HG03432 (cell line): Measurements from ENCODE around the gene RIBC2.
"Not testable (repeated sequence)": the region's sequence is repeated elsewhere in the genome, so short reads cannot be mapped to it uniquely, and the experiment has no call there.

ENCODE experiments used
- ATAC-seq: cut with Tn5 transposase; IDR thresholded peaks from one replicate; pipeline ENCODE4 v1.9.1; 2021; ENCODE audit warnings: mild to moderate bottlenecking, moderate library complexity; ENCODE audit not compliant: unreplicated experiment

Gene RIBC2

DNA sequence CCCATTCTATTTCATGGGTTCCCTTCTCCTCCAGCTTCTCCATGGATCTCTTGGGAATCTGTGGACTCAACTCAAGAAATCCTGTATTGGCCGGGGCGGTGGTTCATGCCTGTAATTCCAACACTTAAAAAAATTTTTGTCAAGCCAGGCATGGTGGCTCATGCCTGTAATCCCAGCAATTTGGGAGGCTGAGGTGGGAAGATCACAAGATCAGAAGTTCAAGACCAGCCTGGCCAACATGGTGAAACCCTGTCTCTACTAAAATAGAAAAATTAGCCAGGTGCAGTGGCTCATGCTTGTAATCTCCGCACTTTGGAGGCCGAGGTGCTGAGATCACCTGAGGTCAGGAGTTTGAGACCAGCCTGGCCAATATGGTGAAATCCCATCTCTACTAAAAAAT lies 34.1 kb downstream of the RIBC2 start:
- not testable (repeated sequence) for ATAC-seq

DNA sequence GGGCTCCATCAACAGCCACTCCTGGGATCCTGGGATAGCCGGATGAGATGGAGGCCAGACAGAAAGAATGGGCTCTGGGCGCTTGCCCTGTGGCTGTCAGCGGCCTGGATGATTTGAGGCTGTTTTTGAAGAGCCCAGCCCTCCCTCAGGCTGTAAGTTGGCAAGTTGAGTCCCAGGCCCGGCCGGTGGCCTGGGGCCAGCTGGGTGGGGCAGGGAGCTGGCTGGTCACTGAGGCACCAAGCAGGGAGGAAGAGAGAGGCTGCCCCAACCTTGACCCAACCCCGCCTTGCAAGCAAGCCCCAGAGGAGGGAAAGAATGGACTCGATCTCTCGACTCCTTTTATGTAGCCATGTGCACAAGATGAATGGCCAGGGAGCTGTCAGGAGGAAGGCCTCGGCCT lies 34.9 kb downstream of the RIBC2 start:
- ATAC-seq, result no peak

DNA sequence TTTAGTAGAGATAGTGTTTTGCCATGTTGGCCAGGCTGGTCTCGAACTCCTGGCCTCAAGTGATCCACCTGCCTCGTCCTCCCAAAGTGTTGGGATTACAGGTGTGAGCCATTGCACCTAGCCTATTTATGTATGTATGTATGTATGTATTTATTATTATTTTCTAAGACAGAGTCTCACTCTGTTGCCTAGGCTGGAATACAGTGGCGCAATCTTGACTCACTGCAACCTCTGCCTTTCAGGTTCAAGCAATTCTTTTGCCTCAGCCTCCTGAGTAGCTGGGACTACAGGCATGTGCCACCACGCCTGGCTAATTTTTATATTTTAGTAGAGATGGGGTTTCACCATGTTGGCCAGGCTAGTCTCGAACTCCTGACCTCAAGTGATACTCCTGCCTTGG lies 35.9 kb downstream of the RIBC2 start:
- ATAC-seq, result not testable (repeated sequence)

DNA sequence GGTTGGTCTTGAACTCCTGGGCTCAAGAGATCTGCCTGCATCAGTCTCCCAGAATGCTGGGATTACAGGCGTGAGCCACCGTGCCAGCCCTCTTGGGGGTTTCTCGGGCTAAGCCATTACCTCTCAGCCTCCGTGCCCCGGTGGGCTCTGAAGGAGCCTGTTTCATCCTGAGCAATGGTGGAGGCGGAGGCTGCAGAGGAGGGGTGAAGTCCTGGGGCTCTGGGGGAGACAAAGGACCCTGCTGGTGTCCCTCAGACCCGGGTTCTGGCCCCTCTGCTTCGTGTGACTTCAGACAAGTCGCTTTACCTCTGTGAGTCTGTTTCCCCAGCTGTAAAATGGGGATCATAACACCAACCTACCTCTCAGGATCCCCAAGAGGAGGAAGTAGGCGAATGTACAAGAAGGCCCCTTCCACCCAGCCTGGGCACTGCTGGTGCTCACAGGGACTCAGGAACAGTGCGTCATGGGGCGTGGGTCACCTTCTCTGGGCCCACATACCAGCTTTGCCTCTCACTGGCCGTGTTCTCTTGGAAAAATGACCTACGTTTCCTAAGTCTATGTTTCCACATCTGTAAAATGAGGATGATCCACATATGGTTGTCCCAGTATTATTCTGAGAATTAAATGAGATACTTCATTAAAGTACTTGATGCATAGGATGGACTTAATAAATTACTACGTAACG lies 36.8 kb downstream of the RIBC2 start:
- no peak for ATAC-seq

DNA sequence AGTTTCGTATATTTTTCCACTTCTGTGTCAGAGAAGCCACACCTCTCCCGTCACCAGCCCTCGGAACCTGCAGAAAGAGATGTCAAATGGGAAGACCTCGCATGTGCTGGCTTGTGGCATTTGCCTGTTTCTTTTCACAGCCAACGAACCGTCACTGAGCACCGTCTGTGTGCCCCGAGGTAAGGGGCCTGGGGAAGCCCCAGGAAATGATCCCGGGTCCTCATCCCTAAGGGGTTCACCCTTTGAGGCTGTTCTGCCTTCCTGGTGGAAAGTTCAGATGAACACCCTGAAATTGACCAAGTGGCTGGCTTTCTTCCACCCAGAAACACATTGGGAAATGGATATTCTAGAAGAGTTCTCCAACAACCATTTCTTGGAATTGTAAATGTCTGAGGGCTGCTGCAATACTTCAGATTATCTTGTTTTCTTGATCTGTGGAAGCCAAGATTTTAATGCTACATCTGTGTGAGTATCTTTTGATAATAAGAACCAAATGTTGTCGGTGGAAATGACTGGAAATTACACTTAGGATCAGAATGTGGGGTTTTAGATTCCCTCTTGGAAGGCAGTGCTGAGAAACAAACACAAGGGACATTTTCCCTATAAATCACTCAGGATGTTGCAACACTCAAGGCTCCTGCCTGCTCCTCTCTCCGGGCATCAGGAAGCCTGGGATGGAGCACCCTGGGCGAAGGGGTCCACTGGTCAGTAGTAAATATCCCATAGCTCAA lies 37.6 kb downstream of the RIBC2 start:
- no peak for ATAC-seq

DNA sequence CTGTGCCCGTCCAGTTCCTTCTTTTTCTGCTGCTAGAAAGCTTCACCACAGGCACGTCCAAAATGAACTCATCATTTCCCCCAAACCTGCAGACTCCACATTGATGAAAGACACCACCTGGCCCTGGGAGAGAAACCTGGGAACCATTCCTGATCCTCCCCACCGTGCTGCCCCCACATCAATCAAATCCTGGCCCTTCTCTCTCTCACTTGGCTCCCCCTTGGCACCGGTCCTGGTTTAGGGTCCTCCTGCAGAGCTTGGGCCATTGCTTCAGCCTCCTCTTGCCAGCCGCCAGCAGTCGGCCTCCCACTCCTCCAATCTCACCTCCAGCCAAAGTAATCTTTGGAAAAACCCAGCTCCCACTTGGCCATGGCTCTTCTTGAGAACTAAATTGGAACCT lies 38.5 kb downstream of the RIBC2 start:
- no peak for ATAC-seq

DNA sequence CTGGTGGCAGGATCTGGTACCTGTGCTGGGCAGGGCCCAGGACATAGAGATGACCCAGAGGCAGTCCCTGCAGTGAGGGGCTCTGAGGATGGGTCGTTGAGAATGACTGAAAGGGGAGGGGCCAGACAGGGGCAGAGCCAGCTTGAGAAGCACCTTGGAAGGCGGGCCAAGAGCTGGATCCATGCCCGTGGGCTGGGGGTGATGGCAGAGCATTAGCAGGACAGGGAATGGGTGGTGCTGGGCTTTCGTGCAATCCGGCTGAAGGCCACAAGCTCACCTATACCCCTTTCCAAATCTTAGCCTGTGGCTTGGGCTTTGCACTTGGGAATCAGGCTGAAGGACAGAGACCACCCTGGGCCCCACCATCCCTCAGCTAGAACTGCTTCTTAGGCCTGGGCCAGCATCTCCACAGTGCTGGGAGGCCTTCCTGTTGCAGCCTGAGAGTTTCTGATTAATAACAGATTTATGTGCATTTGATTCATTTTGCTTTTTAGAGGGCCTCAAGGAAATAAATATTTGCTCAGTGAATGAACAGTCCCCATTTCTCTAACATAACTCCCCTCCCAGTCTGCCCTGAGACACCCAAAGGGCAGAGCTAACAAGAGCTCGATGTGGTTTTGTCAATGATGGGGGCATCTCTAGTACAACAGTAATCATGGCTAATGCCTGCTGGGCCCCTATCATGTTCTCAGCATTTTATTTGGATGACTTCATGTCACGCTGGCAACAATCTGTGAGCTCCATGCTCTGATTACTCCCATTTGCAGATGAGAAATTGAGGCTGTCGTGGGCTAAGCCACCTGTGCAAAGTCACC lies 39.3 kb downstream of the RIBC2 start:
- no peak for ATAC-seq

DNA sequence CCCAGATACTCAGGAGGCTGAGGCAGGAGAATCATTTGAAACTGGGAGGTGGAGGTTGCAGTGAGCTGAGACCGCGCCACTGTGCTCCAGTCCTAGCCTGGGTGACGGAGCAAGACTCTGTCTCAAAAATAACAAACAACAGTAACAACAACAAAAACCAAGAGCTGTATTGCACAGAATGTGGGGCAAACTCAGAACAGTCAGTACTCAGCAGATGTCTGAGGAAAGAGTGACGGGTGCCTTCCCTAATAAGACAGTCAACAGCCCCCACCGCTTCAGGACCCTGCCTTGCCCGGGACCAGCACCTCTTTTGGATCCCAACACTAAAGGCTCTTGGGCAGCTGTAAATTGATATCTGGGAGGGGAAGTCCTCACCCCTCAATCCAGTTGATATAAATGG lies 40.3 kb downstream of the RIBC2 start:
- no peak for ATAC-seq

DNA sequence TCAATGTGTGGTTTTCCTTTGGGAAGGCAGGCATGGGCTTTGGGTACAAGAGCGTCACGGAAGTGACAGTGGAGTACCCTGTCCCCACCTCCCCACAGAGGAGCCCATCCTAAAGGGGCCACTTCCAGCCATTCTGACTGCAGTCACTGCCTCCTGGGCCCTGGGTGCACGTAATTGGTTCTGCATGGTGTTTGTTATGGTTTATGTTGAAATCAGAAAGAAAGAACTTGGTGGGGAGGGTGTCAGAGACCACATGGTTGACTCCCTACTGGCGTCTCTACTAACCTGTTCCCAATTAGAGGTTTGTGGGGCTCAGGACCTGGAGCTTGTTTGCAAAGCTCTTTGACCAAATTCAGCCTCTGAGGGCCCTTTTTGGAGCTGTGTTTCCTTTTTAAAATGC lies 40.8 kb downstream of the RIBC2 start:
- ATAC-seq, result no peak

DNA sequence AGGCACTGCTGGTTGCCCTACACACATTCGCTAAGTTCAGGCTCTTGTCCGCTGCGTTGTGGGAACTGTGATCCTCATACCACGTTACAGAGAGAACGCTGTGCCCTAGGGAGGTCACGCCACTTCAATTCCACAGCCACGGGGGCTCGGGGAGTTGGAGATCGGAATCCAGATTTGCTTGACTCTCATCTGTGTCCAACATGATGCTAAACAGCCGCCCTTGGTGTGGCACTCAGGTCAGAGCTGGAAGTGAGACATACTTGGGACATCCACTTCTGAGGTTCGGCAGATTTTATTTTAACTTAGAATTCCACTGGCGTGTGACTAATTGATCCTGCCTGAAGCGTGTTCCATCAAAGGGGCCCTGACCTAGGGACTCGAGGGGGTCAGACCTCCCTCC lies 41.7 kb downstream of the RIBC2 start:
- ATAC-seq, result no peak

DNA sequence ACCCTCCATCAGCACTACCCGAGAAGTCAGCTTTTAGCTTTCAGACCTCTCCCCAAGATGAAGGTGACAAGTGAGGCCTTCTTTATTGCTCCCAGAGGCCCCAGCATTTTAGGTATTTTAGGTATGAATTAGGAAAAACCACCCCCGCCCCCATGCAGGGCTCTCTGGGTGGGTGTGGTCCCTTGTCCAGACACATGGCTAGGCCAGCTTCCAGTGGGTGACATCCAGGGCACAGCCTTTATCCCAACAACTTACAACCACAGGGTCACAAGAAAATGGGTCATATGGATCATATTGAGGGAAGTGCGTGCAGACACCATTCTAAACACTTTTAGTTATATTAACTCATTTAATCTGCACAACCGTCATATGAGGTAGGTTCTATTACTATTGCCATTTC lies 42.1 kb downstream of the RIBC2 start:
- ATAC-seq, result no peak

DNA sequence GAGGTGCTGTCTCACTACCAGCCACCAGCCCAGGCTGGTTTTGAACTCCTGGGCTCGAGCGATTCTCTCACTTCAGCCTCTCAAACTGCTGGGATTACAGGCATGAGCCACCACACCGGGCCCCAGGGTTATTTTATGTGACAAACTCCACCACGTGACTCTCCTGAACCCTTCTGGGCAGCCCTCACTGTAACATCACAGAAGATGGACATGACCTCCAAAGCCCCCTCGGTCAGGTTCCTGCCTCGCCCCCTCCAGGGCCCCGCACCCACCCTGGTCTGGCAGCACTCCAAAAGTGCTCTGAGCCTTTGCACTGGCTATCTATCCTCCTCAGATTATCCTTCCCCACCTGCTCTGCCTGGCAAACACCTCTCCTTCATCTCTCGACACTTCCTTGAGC lies 43.3 kb downstream of the RIBC2 start:
- no peak for ATAC-seq

DNA sequence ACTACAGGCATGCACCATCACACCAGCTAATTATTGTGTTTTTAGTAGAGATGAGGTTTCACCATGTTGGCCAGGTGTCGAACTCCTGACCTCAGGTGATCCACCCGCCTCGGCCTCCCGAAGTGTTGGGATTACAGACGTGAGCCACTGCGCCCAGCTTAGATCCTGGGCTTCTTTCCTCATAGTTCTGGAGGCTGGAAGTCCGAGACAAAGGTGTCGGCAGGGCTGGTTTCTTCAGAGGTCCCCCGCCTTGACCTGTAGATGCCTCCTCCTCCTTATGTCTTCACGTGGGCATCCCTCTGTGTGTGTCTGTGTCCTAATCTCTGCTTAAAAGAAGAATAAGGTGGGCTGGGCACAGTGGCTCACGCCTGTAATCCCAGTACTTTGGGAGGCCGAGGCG lies 45.0 kb downstream of the RIBC2 start:
- ATAC-seq, result no peak

DNA sequence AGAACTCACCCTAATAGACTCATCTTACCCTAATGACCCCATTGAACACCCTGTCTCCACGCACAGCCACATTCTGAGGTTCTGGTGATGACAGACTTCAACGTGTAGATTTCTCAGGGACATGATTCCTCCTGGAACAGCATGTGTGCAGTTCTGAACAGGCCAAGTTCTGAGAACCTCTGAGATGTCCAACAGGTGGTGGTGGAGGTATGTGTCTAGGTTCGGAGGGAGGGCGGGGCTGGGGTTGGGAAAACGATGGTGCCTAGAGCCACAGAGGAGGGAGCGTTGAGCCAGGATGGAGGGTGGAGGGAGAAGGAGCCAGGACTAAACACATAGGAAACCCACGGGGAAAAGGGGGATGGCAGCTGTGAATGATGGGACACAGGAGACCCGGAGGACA lies 45.7 kb downstream of the RIBC2 start:
- ATAC-seq, result no peak

DNA sequence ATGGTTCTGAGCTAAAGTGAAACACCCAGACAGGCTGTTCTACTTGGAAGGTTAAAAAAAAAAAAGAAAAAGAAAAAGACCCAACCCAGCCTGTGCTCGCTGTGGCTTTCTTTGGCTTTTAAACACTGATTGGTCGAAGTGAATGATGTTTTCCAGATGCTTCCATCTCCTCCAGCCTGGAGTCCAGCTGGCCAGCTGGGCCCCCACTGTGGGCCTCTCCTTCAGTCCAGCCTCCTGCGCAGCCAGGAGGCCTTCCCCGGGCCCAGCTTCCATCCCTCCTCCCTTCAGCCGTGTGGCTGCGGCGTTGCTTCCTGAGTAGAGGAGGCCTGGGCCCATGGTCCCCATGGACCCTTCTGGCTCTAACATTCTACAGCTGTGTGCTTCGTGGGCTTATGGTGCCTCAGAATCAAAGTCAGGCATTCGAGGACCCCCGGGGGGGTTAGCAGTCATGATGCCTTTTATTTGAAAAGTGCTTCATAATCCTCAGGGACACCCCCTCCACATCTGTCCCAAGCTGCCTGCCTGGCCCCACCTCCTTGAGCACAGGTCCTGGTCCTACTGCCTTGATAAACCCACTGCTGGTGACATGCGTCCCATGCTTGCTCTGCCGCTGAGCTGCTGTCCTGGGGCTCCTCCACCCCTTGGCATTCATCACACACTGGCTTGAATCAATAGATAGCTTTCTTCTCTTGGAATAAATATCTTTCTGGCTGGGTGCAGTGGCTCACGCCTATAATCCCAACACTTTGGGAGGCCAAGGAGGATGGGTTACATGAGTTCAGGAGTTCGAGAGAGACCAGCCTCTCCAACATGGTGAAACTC lies 47.0 kb downstream of the RIBC2 start:
- no peak for ATAC-seq

DNA sequence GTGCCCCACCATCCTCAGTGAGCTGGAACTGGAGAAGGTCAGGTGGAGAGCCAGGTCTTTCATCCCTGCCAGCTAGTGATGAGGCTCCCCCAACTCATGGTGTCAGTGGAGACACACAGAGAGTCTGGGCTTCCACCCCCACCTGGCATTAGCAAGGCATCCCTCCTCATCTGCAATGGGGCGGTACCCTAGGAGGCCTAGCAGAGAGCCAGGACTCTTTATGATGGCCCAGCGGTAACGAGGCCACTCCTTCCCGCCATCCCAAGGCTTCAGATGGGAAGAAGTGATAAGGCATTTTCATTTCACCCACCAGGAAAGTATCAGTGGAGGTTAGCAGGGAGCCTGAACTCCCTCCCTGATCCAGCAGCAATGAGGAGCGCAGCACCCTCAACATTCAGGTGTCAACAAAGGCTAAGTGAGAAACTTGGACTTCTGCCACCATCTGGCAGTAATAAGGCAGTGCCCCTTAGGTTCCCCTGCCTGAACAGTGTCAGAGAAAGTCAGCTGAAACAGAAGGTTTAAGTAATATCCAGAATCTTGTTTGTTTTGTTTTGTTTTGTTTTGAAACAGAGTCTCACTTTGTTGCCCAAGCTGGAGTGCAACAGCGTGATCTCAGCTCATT lies 48.7 kb downstream of the RIBC2 start:
- ATAC-seq, result no peak

DNA sequence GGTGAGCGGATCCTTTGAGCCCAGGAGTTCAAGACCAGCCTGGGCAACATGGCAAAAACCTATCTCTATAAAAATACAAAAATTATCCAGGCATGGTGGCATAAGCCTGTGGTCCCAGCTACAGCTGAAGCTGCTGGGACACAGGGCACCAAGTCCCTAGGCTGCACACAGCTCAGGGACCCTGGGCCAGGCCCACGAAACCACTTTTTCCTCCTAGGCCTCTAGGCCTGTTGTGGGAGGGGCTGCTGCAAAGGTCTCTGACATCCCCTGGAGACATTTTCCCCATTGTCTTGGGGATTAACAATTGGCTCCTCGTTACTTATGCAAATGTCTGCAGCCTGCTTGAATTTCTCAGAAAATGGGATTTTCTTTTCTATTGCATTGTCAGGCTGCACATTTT lies 50.2 kb downstream of the RIBC2 start:
- ATAC-seq, result not testable (repeated sequence)

DNA sequence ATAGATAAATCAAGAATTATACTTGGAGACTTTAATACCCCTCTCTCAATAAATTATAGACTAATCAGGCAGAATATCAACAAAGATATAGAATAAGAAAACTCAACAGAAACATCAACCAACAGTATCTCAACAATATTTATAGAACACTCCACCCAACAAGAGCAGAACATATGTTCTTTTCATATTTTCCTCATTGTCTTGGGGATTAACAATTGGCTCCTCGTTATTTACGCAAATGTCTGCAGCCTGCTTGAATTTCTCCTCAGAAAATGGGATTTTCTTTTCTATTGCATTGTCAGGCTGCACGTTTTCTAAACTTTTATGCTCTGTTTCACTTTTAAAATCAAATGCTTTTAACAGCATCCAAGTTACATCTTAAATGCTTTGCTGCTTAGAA lies 52.1 kb downstream of the RIBC2 start:
- no peak for ATAC-seq

DNA sequence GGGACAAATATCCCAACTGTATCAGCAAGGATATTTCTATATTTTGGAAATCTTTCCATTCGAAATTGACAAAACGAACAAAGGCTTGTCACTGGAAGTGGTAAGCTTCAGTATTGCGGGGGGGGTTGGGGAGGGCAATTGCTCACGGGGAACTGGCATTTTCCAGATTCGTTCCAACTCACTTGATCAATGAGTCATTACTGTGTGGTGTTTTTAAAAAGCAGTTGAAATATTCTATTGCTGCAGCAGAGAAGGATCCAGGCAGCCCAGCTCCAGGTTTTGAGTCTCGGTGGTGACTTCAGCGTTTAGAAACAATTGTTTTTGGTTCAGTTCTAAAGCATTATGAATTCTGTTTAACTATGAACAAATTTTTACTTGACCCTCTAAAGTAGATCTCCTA lies 55.4 kb downstream of the RIBC2 start:
- no peak for ATAC-seq

DNA sequence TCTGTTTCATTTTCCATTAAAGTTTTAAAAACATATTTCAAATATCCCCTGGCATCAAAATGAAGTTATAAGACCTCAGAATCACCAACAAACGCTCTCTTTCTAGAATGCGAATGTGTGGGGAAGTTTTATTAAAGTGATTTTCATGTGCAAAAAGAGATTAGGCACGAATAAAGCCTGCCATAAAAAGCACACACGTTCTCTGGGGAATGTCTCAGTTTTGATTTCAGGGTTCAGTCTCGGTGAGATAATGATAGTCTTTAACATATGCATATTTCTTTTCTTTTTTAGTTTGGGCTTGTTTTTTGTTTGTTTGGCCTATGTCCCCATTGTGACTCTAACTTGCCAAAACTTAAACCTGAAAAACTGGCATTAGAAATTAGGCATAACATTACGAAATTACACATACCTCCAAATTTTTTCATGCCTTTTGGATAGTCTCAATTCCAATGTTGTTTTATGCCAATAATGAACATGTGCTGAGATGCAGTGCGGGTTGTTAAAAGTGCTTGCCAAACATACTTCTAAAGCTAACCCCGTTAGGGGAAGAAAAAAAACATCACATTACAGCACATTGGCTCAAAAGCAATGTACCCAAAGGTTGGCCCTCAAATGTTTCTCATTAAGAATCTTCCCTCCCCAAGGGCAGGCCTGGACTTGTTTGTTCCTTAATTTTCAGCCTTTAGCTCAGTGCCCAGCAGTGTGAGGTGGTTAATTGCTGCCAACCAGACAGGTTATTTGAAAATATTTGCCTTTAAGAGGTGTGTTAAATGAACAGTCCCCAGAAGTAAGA lies 56.0 kb downstream of the RIBC2 start:
- no peak for ATAC-seq
